Peyer's patch (tissue), 4 donors: ENCODE measurements around the gene RELCH.

Experiments
- CTCF ChIP-seq, 6 experiments: fragments of 450-650 bp in 4 of 6; fragments of 200-600 bp in 2 of 6; sonication (generic) in 1 of 6; IDR thresholded peaks; one replicate each; pipeline ENCODE4 v1.5.1; 2017 to 2019; ENCODE audit warnings: antibody characterized with exemption in 6 of 6, mild to moderate bottlenecking in 3 of 6, moderate library complexity in 1 of 6
- POLR2A ChIP-seq, 2 donors: fragments of 450-650 bp; IDR thresholded peaks; one replicate each; pipeline ENCODE4 v1.5.1; 2017; ENCODE audit warnings: antibody characterized with exemption in 2 of 2, mild to moderate bottlenecking in 2 of 2, moderate library complexity in 2 of 2

DNA sequence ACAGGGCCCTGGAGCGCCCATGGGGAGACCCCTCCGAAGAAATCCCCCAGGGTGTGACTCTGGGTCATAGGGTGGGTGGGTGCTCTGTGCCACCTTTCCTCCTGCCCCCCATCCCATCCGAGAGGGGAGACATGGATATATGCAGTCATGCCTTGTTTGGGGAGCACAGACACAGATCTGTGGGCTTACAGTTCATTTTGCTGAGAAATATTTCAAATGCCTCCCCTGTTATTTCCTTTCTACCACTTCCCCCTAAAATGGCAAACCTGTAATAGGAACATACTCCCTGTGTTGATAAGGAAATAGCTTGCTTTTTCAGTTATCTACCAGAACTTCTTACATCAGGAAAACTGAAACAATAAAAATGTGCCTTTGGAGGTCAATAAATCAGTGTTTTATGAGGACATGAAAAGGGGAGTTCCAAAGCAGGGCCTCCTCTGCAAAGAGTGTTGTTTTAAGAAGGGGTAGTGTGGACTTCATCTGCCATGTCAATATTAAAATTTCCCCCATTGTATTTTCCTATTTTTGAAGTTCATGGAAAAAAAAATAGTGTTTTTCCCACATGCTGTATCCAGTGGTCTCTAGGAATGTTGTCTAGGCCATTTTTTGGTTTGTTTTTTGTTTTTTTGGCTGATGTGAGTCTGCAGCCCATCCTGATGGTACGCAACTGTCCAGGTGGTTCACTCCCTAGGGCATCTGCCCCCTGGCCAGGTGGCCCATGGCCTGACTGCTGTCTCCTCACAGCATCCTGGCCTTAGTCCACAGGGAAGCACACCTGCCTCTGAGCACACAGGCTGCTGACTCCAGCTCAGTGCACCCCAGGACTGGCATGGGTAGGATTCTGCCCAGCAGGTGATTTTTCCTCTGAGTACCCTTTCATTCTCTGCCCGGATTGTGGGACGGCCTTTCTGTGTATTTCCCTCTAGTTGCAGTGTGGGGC, 141.8 kb downstream of the RELCH start:
- TF ChIP-seq CTCF (IDR thresholded peaks at IDR 0.05), result no peak
- no peak for TF ChIP-seq POLR2A (IDR thresholded peaks at IDR 0.05)
